Eye (tissue), 1 donor: ENCODE data around the gene MSLN.
A peak's percentile ranks its signal among the peaks of the same experiment; 100 is the strongest.

Experiments
- DNase-seq: peaks from one replicate; pipeline ENCODE4 v3.0.0-alpha.2; 2015

MSLN gene

GRCh38 chr16:723695-724094 is 36.8 kb upstream of the MSLN start:
- no peak for DNase-seq

- peak; percentile 1 for DNase-seq
Observed at GRCh38 chr16:724188-725040, 36.1 kb upstream of the MSLN start.

DNA sequence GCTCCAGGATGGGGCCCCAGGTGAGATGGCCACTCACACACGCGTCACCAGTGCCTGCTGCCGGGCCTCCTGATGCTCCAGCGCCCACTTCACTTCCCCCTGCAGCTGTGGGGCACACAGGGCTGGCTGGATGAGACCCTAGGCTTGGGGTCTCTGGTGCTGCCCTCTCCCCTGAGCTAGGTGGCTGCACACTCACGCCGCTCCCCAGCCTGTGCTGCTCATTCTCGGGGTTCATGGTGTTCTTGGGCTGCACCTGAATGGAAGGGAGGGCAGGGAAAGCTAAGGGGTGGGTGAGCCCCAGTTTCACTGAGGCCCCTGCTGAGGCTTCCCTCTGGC is 35.5 kb upstream of the MSLN start:
- DNase-seq: no peak

DNA sequence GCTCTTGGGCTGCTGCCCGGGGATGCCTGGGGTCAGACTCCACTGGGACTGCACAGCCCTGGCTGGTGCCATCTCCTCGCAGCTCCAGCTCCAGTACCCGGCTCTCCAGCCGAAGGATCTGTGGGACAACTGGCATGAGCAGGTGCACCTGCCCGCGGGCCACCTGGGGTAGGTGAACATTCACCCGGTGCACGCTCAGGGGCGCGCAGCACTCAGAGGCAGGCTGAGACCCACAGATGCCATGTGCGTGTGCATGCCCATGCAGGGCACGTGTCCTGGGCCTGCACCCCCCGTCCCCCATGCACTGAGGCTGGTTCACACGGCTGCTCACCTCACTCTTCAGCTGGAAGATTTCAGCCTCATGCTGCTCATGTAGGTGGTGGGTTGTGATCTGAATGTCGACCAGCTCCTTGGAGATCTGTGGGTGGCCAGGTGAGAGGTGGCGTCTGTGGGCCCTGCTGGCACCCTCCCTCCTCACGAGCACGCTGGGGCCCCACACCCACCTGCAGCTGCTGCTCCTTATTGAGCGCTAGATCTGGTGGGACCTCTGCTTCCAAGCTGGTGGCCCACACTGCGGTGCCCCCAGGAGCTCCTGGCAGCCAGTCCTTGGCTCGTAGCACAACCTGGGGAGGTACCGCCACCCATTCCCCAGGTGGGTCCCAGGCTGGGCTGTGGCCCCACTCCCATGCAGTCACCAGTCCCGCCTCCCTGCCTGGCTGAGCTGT is 34.9 kb upstream of the MSLN start:
- no peak for DNase-seq

DNA sequence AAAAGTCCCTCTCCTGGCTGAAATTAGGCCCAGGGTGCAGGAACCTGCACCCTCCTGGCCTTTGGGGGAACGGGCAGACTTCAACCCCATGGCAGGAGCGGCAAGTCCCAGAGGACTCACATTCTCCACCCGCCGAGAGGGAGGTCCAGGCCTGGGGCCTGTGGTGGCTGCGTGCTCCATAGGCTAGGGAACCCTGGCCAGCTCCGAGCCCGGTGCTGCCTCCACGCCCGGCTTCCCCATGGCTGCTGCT is 34.4 kb upstream of the MSLN start:
- DNase-seq: no peak

DNA sequence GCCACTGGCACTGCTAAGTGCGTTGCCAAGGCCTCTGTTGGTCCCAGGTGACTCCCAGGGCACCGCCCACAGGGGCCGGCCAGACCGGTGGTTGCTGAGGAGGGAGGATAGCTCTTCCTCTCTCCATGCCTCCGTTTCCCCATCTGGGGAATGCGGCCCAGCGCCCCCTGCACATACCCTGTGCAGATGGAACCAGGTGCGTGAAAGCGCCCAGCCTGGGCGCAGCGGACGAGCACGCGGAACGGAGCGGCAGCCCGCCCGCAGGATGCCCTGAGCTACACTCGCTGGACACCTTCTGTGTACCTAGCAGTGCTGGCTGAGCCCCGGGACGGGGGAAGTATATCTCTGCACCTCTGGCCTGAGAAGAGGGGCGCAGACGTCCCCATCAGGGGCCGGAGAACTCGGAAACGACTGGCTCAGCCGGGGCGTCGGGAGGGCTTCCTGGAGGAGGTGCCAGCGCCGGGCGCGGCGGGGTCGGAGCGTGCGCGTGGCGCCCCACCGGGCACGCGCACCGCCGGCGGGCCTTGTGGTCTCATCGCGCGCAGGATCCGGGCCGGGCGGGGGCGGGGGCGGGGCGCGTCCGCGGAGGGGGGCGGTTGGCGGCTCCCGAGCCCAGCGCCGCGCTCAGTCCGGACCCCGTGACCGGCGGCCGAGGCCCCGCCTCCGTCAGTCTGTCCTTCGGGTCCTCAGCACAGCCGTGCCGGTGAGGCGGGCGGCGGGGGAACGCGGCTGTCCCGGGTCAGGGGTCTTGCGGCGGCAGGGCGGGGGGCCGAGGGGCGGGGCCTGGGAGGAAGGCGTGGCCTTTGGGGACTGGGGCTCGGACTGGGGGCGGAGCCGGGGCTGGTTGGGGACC is 33.9 kb upstream of the MSLN start, which contains the start of the genes CCDC78 and HAGHL:
Gene CCDC78 (minus strand): TSS at position 6 of the 853 bp plus-strand sequence. CDS start 76 bp downstream, outside the sequence.
Gene HAGHL (plus strand): TSS at position 669 of the 853 bp plus-strand sequence. CDS start 404 bp downstream, outside the sequence.
- DNase-seq: peak; percentile 67

GRCh38 chr16:727291-727977 is 33.1 kb upstream of the MSLN start:
- DNase-seq: peak; percentile 52

GRCh38 chr16:728131-728889 is 32.2 kb upstream of the MSLN start:
- DNase-seq: peak; percentile 70

DNA sequence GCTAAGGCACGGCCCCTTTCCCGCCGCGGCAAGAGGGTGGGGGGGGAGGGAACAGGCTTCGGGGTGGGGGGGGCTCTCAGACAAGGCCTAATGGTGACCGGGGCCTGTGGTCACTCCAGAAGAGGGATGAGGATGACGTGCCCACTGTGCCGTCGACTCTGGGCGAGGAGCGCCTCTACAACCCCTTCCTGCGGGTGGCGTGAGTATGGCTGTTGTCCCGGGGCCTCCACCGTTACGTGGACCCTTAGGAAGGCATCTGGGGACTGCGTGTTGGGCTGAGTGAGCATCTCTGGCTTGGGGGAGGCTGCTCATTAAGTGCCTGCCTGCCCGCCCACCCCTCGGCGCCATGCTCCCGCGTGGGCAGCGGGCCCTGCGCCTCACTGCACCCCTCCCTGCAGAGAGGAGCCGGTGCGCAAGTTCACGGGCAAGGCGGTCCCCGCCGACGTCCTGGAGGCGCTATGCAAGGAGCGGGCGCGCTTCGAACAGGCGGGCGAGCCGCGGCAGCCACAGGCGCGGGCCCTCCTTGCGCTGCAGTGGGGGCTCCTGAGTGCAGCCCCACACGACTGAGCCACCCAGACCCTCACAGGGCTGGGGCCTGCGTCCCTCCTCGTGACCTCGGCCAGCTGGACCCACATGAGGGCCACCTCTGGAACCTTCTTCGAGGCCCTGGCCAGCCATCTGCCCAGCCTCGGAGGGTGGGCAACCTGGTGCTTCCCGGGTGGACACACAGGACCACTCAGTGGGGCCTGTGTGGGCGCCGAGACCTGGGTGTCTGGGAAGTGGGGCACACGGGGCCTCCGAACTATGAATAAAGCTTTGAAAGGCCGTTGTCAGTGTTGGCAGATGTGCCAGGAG is 31.4 kb upstream of the MSLN start:
- DNase-seq: no peak

DNA sequence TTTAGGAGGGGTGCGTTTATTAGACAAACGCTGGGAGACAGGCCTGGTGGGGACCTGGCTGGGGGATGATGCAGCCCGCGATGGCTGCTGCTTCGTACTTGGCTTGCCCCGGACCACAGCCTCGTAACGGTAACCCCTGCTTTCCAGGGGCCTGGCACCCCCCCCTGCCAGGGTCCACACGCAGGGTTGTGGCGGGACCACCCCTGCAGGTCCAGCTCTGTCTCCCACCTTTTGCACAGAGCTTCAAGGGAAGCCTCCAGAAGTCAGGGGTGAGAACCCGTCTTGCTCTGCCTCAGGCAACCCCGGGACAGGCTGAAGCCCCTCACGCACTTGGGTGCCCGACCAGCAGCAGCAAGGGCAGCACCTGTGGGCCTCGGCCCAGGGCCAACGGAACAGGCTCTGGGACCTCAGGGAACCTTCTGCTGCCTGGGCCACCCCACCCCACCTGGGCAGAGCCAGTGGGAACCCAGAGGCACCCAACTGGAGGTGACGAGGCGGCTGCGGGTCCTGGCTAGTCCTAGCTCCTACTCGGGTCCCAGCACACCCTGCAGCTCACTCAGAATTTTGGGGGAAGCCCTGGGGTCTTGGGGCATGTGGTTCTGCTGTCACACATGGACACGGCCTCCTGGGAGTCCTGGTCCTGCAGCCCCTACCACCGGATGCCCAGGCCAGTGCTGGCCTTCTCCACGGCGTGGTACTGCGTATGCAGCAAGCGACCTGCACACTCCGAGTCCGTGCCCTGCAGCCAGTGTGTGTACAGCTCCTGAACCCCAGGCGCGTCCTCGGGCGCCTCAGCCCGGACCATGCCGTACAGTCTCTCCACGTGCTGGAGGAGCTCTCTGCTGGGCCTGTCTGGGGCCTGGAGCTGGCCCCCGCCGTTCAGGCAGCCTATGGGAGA is 30.5 kb upstream of the MSLN start:
- no peak for DNase-seq

GRCh38 chr16:730666-731509 is 29.6 kb upstream of the MSLN start:
- no peak for DNase-seq

DNA sequence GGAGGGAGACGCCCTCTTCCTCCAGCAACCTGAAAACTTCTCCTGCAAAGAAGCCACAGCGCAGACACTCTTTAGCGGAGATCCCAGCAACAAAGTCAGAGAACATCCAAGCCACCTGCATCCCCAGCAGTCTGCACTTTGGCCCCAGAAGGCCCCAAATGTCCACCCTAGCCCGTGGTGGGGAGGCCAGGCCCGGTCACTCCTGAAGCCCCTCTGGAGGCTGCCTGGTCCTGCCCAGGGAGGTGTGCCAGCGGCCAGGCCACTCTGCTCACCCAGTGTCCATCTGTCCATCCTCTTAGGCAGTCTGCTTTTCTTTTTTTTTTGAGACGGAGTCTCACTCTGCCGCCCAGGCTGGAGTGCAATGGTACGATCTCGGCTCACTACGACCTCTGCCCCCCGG is 28.2 kb upstream of the MSLN start:
- no peak for DNase-seq

DNA sequence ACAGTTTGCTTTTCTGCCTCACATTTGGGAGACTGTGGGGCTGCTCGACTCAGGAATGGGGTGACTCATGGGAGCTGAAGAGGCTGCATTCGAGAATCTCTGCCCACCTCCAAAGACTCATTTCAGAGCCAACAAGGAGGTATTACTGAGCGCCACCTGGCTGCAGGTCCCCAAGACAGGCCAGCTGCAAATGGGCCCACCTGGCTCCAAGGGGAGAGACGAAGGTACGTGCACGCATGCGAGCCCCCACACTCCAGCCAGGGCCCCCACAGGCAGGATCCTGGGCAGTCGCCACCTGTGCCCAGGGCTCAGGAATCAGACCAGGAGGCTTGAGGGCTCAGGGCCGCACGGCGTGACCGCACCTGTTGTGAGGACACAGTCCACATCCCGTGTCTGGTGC is 27.6 kb upstream of the MSLN start:
- DNase-seq: no peak

DNA sequence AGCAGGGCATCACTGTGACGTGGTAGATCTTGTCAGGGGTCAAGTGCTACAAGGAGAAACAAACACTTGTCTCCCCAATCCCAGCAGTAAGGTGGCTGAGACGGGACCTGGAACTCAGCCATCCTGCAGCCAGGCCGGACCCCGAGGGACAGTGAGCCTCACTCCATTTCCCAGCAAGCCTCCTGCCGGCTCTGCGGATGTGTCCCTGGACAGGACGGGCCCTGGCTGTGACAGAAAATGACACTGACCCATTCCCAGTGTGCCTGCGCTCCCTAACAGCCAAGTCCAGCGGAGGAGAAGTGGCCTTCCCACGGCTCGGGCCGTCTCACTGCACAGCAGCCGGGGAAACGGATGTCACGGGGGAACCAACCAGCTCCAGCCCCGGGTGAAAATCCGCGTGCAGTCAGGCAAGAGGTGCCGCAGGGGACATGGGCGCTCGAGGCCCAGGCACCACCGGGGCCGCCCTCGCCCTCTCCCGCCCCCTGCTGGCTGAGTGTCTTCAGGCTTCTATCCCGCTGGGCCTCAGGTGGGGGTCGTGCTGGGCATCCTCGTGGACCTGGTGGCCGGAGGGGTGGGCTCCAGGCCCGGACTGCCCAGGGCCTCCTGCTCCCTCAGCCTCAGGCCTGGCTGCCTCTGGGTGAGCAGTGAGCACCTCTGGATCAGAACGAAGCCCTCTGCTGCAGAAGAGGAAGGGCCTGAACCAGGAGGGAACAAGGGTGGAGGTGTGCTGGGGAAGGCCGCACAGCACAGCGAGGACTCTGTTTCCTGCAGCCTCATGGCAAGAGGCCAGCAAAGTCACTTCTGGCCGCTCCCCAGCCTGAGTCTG is 26.9 kb upstream of the MSLN start:
- no peak for DNase-seq

GRCh38 chr16:734208-734980 is 26.1 kb upstream of the MSLN start:
- no peak for DNase-seq

- no peak for DNase-seq
Observed at GRCh38 chr16:734981-735881, 25.3 kb upstream of the MSLN start.
